B cell (primary cell): ENCODE data around the gene BMPER. TPM values are rescaled to one million over a fixed set of nuclear protein-coding genes. Genes with fewer than 3 reads are reported as not detected.

Experiments
- ATAC-seq: fragments of 200-7000 bp; cut with Tn5 transposase; one replicate; pipeline ENCODE4 v1.10.0; 2021; ENCODE audit warnings: low read depth, mild to moderate bottlenecking, moderate number of reproducible peaks, moderate library complexity
- CTCF ChIA-PET: fragments of 350-600 bp; sonication (Branson Sonifier 250); formaldehyde crosslinking; loops from one replicate; lab custom pipeline; 2021; ENCODE audit warnings: antibody characterized with exemption, inconsistent platforms; lab: Charles Lee
- POLR2A ChIA-PET: fragments of 350-600 bp; sonication (Branson Sonifier 250); formaldehyde crosslinking; loops from one replicate; lab custom pipeline; 2021; ENCODE audit warnings: antibody characterized with exemption; lab: Charles Lee
- DNase-seq: peaks from one replicate; pipeline ENCODE4 v3.0.0; 2013
- H2AFZ ChIP-seq: 2 replicates; pipeline ENCODE4 v1.6.1; 2012; ENCODE audit warnings: mild to moderate bottlenecking, low read depth, low read length; ENCODE audit not compliant: insufficient read depth, poor library complexity, severe bottlenecking
- H3K27ac ChIP-seq, 2 donors: 1 replicate in 1 of 2; 2 replicates in 1 of 2; pipeline ENCODE4 v1.5.1; 2012 to 2013; ENCODE audit warnings: low read length in 2 of 2, mild to moderate bottlenecking in 2 of 2, moderate library complexity in 1 of 2
- H3K27me3 ChIP-seq, 4 experiments: fragments of 200-600 bp in 1 of 4; sonication (generic) in 1 of 4; replicated peaks in 1 of 4; 1 replicate in 2 of 4; 2 replicates in 2 of 4; pipeline versions ENCODE4 v1.6.1 to v1.7.0; 2013 to 2016; ENCODE audit warnings: low read length in 3 of 4, mild to moderate bottlenecking in 2 of 4, mixed read lengths in 1 of 4, moderate library complexity in 1 of 4; ENCODE audit not compliant: insufficient read depth in 4 of 4, control insufficient read depth in 3 of 4; ENCODE audit errors: control extremely low read depth in 1 of 4
- H3K36me3 ChIP-seq, 2 experiments: replicated peaks in 1 of 2; 1 replicate in 1 of 2; 2 replicates in 1 of 2; pipeline versions ENCODE4 v1.6.1 to v1.7.1; 2013; ENCODE audit warnings: low read length in 1 of 2; ENCODE audit not compliant: insufficient read depth in 2 of 2, control insufficient read depth in 1 of 2; ENCODE audit errors: control extremely low read depth in 1 of 2, extremely low read depth in 1 of 2
- H3K4me1 ChIP-seq, 2 donors: fragments of 200-600 bp in 1 of 2; sonication (generic) in 1 of 2; 1 replicate in 1 of 2; 2 replicates in 1 of 2; pipeline versions ENCODE4 v1.5.1 to v1.6.1; 2013 to 2017; ENCODE audit warnings: low read length in 2 of 2; ENCODE audit not compliant: control insufficient read depth in 2 of 2, insufficient read depth in 2 of 2
- H3K4me2 ChIP-seq: replicated peaks from 2 replicates; pipeline ENCODE3; 2012; ENCODE audit warnings: mild to moderate bottlenecking, low read depth, low read length; ENCODE audit not compliant: poor library complexity, severe bottlenecking
- H3K4me3 ChIP-seq, 5 experiments: fragments of 200-600 bp in 1 of 5; sonication (generic) in 1 of 5; 1 replicate in 3 of 5; 2 replicates in 2 of 5; pipeline versions ENCODE4 v1.5.1 to v1.7.0; 2011 to 2016; ENCODE audit warnings: low read length in 4 of 5, mild to moderate bottlenecking in 4 of 5, low read depth in 2 of 5, control low read depth in 1 of 5, moderate library complexity in 1 of 5; ENCODE audit not compliant: insufficient read depth in 1 of 5; ENCODE audit errors: control extremely low read depth in 1 of 5, extremely low read depth in 1 of 5
- H3K79me2 ChIP-seq: fragments of 200-600 bp; sonication (generic); one replicate; pipeline ENCODE4 v1.6.0; 2016; ENCODE audit warnings: low read length; ENCODE audit not compliant: control insufficient read depth, insufficient read depth
- H3K9ac ChIP-seq: fragments of 200-600 bp; sonication (generic); 2 replicates; pipeline ENCODE4 v1.6.1; 2017; ENCODE audit warnings: mild to moderate bottlenecking, low read length, moderate library complexity
- H3K9me3 ChIP-seq, 3 donors: one replicate each; pipeline versions ENCODE4 v1.6.1 to v1.7.1; 2013; ENCODE audit warnings: low read length in 2 of 3; ENCODE audit not compliant: control insufficient read depth in 2 of 3, insufficient read depth in 1 of 3; ENCODE audit errors: control extremely low read depth in 1 of 3
- H4K20me1 ChIP-seq: 2 replicates; pipeline ENCODE4 v1.6.0; 2012; ENCODE audit warnings: mild to moderate bottlenecking, low read length; ENCODE audit not compliant: insufficient read depth, control insufficient read depth, poor library complexity, severe bottlenecking
- H3K27ac Mint-ChIP-seq: one replicate; pipeline ENCODE4 v1.8.0; 2021; ENCODE audit warnings: mixed read lengths
- H3K27me3 Mint-ChIP-seq: one replicate; pipeline ENCODE4 v1.8.0; 2021; ENCODE audit warnings: mixed read lengths
- H3K4me1 Mint-ChIP-seq: one replicate; pipeline ENCODE4 v1.8.0; 2021; ENCODE audit warnings: mixed read lengths
- H3K4me3 Mint-ChIP-seq: one replicate; pipeline ENCODE4 v1.8.0; 2021; ENCODE audit warnings: mixed read lengths
- H3K9me3 Mint-ChIP-seq: one replicate; pipeline ENCODE4 v1.8.0; 2022; ENCODE audit warnings: mixed read lengths; ENCODE audit not compliant: insufficient read depth
- CTCF ChIP-seq: fragments of 200-600 bp; IDR thresholded peaks from one replicate; pipeline ENCODE4 v1.8.0; 2022; ENCODE audit warnings: antibody characterized with exemption, mild to moderate bottlenecking
- EZH2 ChIP-seq: IDR thresholded peaks from 2 replicates; pipeline ENCODE4 v1.6.1; 2012; ENCODE audit warnings: borderline replicate concordance, low read depth, mild to moderate bottlenecking, moderate library complexity, low read length; ENCODE audit not compliant: insufficient read depth, poor library complexity, severe bottlenecking
- WGBS: methylation state at CpG from one replicate; pipeline ENCODE4 v1.1.5; 2013; ENCODE audit warnings: missing lambda C conversion rate; ENCODE audit not compliant: insufficient coverage; 5-methylcytosine and 5-hydroxymethylcytosine counted together
- intact Hi-C: fragments of 100-400 bp; cut with micrococcal nuclease; formaldehyde crosslinking; loops from one replicate; pipeline ENCODE4 v1.10.0; 2022
- polyA plus RNA-seq: library from polyadenylated mRNA; depleted of rRNA; stranded (reverse); fragments of >200 nt; gene quantifications from 2 replicates; pipeline ENCODE4 v1.2.3, GENCODE V29; 2012
- total RNA-seq, 2 donors: library from RNA; stranded (reverse); fragments of 120-200 nt in 1 of 2; gene quantifications; 1 replicate in 1 of 2; 2 replicates in 1 of 2; pipeline versions ENCODE4 v1.2.3 to v1.2.4, GENCODE V29; 2013 to 2022

BMPER gene
- total and polyA plus RNA-seq, 2 donors (not counting 1 experiment from before 2014, with no cell fraction given): not detected

GRCh38 chr7:34044734-34045353 lies 139.5 kb downstream of the BMPER start:
- no peak overlapping the region for H3K4me3 Mint-ChIP-seq
- H4K20me1 ChIP-seq: no peaks in the 10 kb centered on the region
- POLR2A ChIA-PET: no interaction called here
- CTCF ChIA-PET: no interaction called here
- no peak overlapping the region for H3K27ac Mint-ChIP-seq
- H3K27me3 Mint-ChIP-seq: no peaks in the 10 kb centered on the region
- no peaks in the 10 kb centered on the region for H3K9me3 Mint-ChIP-seq
- no peak overlapping the region for H3K4me2 ChIP-seq
- no peaks in the 10 kb centered on the region for H3K9me3 ChIP-seq
- TF ChIP-seq EZH2 (no peak), CTCF (no peak)
- no peak overlapping the region for H3K9ac ChIP-seq
- no peaks in the 10 kb centered on the region for H3K36me3 ChIP-seq
- intact Hi-C loops: no loop called here
- no peaks in the 10 kb centered on the region for H3K27me3 ChIP-seq
- WGBS: 100% methylated on average over 3 of the region's 7 CpGs
- no peak overlapping the region for H3K27ac ChIP-seq
- ATAC-seq: no peak
- H2AFZ ChIP-seq: no peak overlapping the region
- no peaks in the 10 kb centered on the region for H3K79me2 ChIP-seq
- no peak for DNase-seq
- no peak overlapping the region for H3K4me3 ChIP-seq
- H3K4me1 ChIP-seq: no peaks in the 10 kb centered on the region
- no peaks in the 10 kb centered on the region for H3K4me1 Mint-ChIP-seq

- Mint-ChIP-seq H3K27me3 (no peaks in the 10 kb centered on the region), H3K27ac (no peak overlapping the region), H3K4me1 (no peaks in the 10 kb centered on the region), H3K4me3 (no peak overlapping the region), H3K9me3 (no peaks in the 10 kb centered on the region)
- no peak for TF ChIP-seq EZH2
- no peak for TF ChIP-seq CTCF
- no peak overlapping the region for H3K27ac ChIP-seq
- no peaks in the 10 kb centered on the region for H4K20me1 ChIP-seq
- no peak for DNase-seq
- no peaks in the 10 kb centered on the region for H3K36me3 ChIP-seq
- ChIA-PET POLR2A (no interaction called here), CTCF (no interaction called here)
- no peaks in the 10 kb centered on the region for H3K4me1 ChIP-seq
- no peak overlapping the region for H3K4me2 ChIP-seq
- no peaks in the 10 kb centered on the region for H3K79me2 ChIP-seq
- intact Hi-C loops: no loop called here
- H3K9ac ChIP-seq: no peak overlapping the region
- H2AFZ ChIP-seq: no peak overlapping the region
- no peak for ATAC-seq
- no peaks in the 10 kb centered on the region for H3K27me3 ChIP-seq
- no CpG with 5 or more reads among the region's 1 CpG for WGBS
- H3K4me3 ChIP-seq: no peak overlapping the region
- no peaks in the 10 kb centered on the region for H3K9me3 ChIP-seq
Observed at GRCh38 chr7:34048445-34048844, 143.1 kb downstream of the BMPER start.
